IPS-18c (cell line): ENCODE results near the gene RUFY1.

Experiments
- H3K4me3 ChIP-seq: 2 replicates; pipeline ENCODE4 v1.7.0; 2013; ENCODE audit warnings: low read depth, mild to moderate bottlenecking, low read length, moderate library complexity; ENCODE audit not compliant: insufficient read depth
- H3K9me3 ChIP-seq: one replicate; pipeline ENCODE4 v1.6.1; 2013; ENCODE audit warnings: mild to moderate bottlenecking, low read length, moderate library complexity; ENCODE audit not compliant: control insufficient read depth, insufficient read depth

Gene RUFY1

GRCh38 chr5:179612577-179613459 lies 62.5 kb downstream of the RUFY1 start:
- Histone ChIP-seq H3K4me3 (no peak overlapping the region), H3K9me3 (no peaks in the 10 kb centered on the region)

- H3K9me3 ChIP-seq: no peaks in the 10 kb centered on the region
- H3K4me3 ChIP-seq: no peak overlapping the region
Observed at GRCh38 chr5:179613460-179614071, 63.2 kb downstream of the RUFY1 start.

- no peak overlapping the region for H3K4me3 ChIP-seq
- no peaks in the 10 kb centered on the region for H3K9me3 ChIP-seq
Observed at GRCh38 chr5:179614745-179615144, 64.4 kb downstream of the RUFY1 start.

- H3K9me3 ChIP-seq: no peaks in the 10 kb centered on the region
Observed at GRCh38 chr5:179615203-179615602, 64.8 kb downstream of the RUFY1 start.

GRCh38 chr5:179616002-179616594 lies 65.7 kb downstream of the RUFY1 start:
- no peak overlapping the region for H3K4me3 ChIP-seq
- H3K9me3 ChIP-seq: no peaks in the 10 kb centered on the region

More at GRCh38 chr5:179615203-179615602, 64.8 kb downstream of the RUFY1 start:
- no peak overlapping the region for H3K4me3 ChIP-seq

GRCh38 chr5:179617930-179618329 lies 67.6 kb downstream of the RUFY1 start:
- H3K9me3 ChIP-seq: peaks cover 2% of the 10 kb centered on the region
- no peak overlapping the region for H3K4me3 ChIP-seq

- no peak overlapping the region for H3K4me3 ChIP-seq
- peaks cover 2% of the 10 kb centered on the region for H3K9me3 ChIP-seq
Observed at GRCh38 chr5:179618923-179619554, 68.7 kb downstream of the RUFY1 start.

GRCh38 chr5:179619776-179620175 lies 69.4 kb downstream of the RUFY1 start:
- no peak overlapping the region for H3K4me3 ChIP-seq
- peaks cover 2% of the 10 kb centered on the region for H3K9me3 ChIP-seq

- Histone ChIP-seq H3K4me3 (0 out of 2 replicates have a peak overlapping the region, but pooled peaks have one; percentile 5), H3K9me3 (peaks cover 2% of the 10 kb centered on the region)
Observed at GRCh38 chr5:179620293-179620692, 69.9 kb downstream of the RUFY1 start.

GRCh38 chr5:179620703-179621350 lies 70.5 kb downstream of the RUFY1 start:
- H3K4me3 ChIP-seq: peak overlapping the region; percentile 44
- peaks cover 2% of the 10 kb centered on the region for H3K9me3 ChIP-seq

GRCh38 chr5:179621551-179622214 lies 71.3 kb downstream of the RUFY1 start:
- peaks cover 2% of the 10 kb centered on the region for H3K9me3 ChIP-seq
- peak overlapping the region; percentile 98 for H3K4me3 ChIP-seq

GRCh38 chr5:179623003-179623905 lies 72.9 kb downstream of the RUFY1 start, which contains the start of gene HNRNPH1:
HNRNPH1 (minus strand) TSS chr5:179623671; CDS start chr5:179623133, 538 bp downstream.
- Histone ChIP-seq H3K4me3 (peak within 1 kb of the TSS; percentile 98), H3K9me3 (peaks cover 2% of the 10 kb centered on the region)

GRCh38 chr5:179623906-179624741 lies 73.8 kb downstream of the RUFY1 start:
- peaks cover 2% of the 10 kb centered on the region for H3K9me3 ChIP-seq
- H3K4me3 ChIP-seq: peak overlapping the region; percentile 98

- Histone ChIP-seq H3K9me3 (peaks cover 2% of the 10 kb centered on the region), H3K4me3 (peak overlapping the region; percentile 98; the same call in 1 of the 2 replicates)
Observed at GRCh38 chr5:179624841-179625271, 74.5 kb downstream of the RUFY1 start.
